ENCODE data around the gene BDH1. TPM values are rescaled to one million over a fixed set of nuclear protein-coding genes. Genes with fewer than 3 reads are reported as not detected.
"Not testable (repeated sequence)": the region's sequence is repeated elsewhere in the genome, so short reads cannot be mapped to it uniquely, and the experiment has no call there.

The BDH1 gene
- total and polyA plus RNA-seq, 5 experiments from 2014 or later: 19.1 to 79.0 (median 30.9) TPM

DNA sequence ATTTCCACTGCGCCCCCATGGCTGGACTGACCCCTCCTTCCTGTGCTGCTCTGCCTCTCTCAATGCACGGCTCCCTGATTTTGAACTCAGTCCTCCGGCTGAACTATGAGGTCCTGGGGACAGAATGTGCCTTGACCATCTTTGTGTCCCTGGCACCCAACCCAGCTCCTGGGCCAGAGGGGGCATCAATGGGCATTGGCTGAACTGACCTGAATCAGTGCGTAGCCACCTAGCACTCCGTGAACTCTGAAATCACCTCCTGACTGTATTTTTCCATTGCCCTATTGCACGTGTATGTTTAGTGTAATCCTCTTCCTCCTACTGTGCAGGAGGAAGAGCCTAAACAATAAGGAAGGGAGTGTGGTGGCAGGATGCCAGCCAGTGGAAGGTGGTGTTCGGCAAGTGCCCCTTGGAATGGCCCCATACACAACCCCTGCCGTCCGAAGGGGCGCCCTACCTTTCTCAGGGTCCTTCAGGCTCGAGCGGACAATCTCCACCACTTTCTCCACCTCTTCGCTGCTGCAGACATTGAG is 33.5 kb downstream of the BDH1 start:
- Mint-ChIP-seq H3K4me1 (peaks cover 3 to 18% (median 9%) of the 10 kb centered on the region in 4 donors), H3K9me3 (peaks cover 0 to 13% (median 4%) of the 10 kb centered on the region in 9 donors), H3K36me3 (peaks cover 0 to 46% (median 5%) of the 10 kb centered on the region in 3 donors), H3K4me3 (no peak overlapping the region), H3K27ac (peak overlapping the region in 6 of 10 donors; percentile 27 to 85 (median 64)), H3K27me3 (no peaks in the 10 kb centered on the region)
- no peak for ATAC-seq
- POLR2A ChIA-PET: no interaction called here
- DNase-seq: no peak

DNA sequence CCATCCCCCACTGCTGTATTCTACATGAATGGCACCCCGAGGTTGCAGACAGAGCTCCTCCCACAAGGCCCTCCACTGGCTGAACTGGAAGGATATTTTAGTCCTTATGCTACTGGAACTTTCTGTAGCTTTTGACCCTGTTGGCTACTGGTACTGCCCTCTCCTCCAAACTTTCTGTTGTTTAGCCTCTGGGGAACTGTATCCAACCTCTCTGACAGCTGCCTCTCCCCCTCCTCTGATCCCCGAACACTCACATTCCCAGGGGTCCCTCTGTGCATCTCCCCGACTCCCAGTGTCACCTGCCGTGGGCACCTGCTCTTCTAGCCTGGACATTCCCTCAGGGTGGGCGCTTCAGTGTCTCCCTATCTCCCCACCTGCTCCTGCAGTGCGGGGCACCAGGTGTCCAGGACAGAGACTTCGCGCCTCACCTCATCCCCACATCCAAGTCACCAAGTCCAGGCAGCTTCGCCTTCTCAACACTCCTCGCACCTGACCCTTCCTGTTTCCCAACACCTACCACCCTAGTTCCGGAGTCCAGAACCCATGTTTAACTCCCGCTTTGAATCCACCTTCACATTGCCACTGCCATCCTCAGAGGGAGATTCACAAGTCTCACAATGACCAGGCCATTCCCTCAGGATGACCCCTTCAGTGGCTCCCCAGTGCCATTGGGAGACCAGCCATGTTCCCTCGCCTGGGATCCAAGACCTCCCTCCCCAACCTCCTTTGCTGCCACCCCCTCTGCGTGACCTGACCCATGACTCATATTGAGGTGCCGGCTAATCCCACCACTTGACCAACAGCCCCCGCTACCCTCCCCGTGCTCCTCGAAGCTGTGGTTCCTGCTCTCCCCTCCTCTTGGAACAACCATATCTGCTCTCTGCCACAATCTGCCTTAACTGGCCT is 34.2 kb downstream of the BDH1 start:
- Mint-ChIP-seq H3K27me3 (no peaks in the 10 kb centered on the region), H3K27ac (peak overlapping the region; percentile 38 to 88 (median 78)), H3K9me3 (peaks cover 0 to 17% (median 4%) of the 10 kb centered on the region in 9 donors), H3K4me3 (no peak overlapping the region), H3K36me3 (peaks cover 0 to 40% (median 7%) of the 10 kb centered on the region in 3 donors), H3K4me1 (peaks cover 8 to 18% (median 16%) of the 10 kb centered on the region in 4 donors)
- DNase-seq (no peak), ATAC-seq (no peak)
- POLR2A ChIA-PET: no interaction called here

DNA sequence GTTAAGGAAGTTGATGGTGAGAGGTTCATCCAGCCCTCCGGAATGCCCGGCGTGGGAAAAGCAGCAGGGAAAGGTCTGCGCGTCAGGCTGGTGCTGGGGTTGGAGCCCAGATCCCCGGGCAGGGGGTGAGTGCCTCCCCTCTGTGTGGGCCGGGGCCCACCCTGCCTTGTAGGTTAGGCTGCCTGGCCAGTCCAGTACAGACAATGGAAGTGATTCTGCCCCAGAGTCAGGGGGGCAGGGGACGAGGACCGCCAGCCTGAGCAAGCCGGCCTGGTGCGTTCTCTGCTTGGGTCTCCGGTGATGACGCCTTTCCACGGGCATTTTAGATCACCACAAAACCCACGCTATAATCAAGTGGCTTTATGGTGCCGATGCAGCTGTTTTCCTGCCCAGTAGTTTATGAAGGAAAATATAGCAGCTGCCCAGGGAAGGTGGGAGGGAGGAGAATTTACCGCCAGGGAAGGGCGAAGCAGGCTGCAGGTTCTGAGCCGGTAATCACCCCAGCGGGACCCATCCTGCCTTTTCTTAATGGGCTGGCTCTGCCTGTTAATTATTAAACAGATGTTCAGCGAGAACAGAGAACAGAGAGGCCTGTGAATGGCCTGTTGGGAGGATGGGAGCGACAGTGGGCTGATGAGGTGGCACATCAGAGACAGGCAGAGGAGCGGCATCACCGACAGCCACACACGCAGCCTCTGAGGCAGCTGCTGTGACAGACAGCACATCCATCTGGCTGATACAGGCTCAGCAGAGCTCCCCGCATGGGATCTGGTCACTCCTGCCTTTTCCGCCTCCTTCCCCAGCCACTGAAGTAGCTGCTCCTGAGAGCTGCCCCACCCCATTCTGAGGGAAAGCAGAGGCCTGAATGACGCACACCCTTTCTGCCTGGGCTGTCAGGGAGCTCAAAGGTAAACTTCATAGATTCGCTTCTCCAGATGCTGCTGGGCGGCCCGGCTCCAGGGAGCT is 35.2 kb downstream of the BDH1 start:
- Mint-ChIP-seq H3K36me3 (peaks cover 5 to 40% (median 8%) of the 10 kb centered on the region in 3 donors), H3K4me3 (no peak overlapping the region), H3K9me3 (peaks cover 0 to 22% (median 4%) of the 10 kb centered on the region in 9 donors), H3K27ac (peak overlapping the region in 6 of 10 donors; percentile 20 to 82 (median 66)), H3K27me3 (no peaks in the 10 kb centered on the region), H3K4me1 (peaks cover 12 to 25% (median 19%) of the 10 kb centered on the region in 4 donors)
- ATAC-seq: no peak
- POLR2A ChIA-PET: no interaction called here
- DNase-seq: no peak

DNA sequence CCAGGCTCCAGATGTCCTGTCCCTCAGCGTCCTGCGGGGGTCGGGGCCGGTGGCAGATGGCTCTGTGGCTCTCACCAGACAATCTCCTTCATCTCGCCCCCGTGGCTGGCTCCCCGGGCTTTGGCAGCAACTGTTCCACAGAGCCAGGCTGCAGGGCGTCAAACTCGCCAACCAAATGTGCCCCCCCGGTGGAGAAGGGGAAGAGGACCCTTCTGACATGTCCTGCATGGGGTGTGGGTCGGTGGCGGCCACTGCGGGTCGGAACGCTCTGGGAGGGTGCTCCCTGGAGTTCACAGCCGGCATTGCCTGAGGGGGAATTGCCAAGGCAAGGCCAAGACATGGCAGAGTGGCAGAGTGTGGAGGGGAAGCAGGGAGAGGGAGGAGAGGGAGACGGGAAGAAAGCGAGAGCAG is 36.0 kb downstream of the BDH1 start:
- Mint-ChIP-seq H3K4me3 (no peak overlapping the region), H3K9me3 (peaks cover 0 to 22% (median 4%) of the 10 kb centered on the region in 9 donors), H3K27me3 (no peaks in the 10 kb centered on the region), H3K36me3 (peaks cover 5 to 43% (median 12%) of the 10 kb centered on the region in 3 donors), H3K27ac (peak overlapping the region in 3 of 10 donors; percentile 50 to 82 (median 70)), H3K4me1 (peaks cover 12 to 28% (median 21%) of the 10 kb centered on the region in 4 donors)
- DNase-seq (no peak), ATAC-seq (no peak)
- POLR2A ChIA-PET: no interaction called here

DNA sequence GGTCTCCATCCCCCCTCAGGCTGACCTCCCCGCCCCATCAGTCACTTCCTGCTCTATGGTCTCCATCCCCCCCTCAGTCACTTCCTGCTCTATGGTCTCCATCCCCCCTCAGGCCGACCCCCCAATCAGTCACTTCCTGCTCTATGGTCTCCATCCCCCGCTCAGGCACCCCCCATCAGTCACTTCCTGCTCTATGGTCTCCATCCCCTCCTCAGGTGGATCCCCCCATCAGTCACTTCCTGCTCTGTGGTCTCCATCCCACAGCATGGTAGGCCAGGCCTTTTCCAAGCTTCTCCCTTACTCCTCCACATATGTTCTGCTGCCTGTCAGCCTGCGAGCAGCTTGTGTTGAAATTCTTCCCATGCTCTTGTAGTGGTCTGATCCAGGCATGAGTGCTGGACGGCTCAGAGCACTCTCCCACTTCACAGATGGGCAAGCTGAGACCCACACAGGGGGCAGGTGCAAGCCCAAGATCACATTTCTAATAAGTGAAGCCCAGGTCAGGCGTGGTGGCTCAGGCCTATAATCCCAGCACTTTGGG is 36.8 kb downstream of the BDH1 start:
- H3K27me3 Mint-ChIP-seq: no peaks in the 10 kb centered on the region
- peak in 4 of 10 donors; percentile 22 to 77 (median 32) for DNase-seq
- H3K9me3 Mint-ChIP-seq: peaks cover 0 to 22% (median 4%) of the 10 kb centered on the region in 9 donors
- peak overlapping the region; percentile 70 to 92 (median 89) for H3K27ac Mint-ChIP-seq
- peaks cover 5 to 47% (median 12%) of the 10 kb centered on the region in 3 donors for H3K36me3 Mint-ChIP-seq
- peak overlapping the region in 2 of 10 donors; percentile 24 to 48 for H3K4me3 Mint-ChIP-seq
- peak; percentile 35 to 44 for ATAC-seq
- POLR2A ChIA-PET: no interaction called here
- H3K4me1 Mint-ChIP-seq: peaks cover 12 to 28% (median 21%) of the 10 kb centered on the region in 4 donors

DNA sequence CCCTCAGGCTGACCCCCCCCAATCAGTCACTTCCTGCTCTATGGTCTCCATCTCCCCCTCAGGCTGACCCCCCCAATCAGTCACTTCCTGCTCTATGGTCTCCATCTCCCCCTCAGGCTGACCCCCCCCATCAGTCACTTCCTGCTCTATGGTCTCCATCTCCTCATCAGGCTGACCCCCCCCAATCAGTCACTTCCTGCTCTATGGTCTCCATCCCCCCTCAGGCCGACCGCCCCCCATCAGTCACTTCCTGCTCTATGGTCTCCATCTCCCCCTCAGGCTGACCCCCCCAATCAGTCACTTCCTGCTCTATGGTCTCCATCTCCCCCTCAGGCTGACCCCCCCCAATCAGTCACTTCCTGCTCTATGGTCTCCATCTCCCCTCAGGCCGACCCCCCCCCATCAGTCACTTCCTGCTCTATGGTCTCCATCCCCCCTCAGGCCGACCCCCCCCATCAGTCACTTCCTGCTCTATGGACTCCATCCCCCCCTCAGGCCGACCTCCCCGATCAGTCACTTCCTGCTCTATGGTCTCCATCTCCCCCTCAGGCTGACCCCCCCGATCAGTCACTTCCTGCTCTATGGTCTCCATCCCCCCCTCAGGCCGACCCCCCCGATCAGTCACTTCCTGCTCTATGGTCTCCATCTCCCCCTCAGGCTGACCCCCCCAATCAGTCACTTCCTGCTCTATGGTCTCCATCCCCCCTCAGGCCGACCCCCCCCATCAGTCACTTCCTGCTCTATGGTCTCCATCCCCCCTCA is 37.7 kb downstream of the BDH1 start:
- peaks cover 12 to 28% (median 21%) of the 10 kb centered on the region in 4 donors for H3K4me1 Mint-ChIP-seq
- H3K27me3 Mint-ChIP-seq, ATAC-seq, POLR2A ChIA-PET, H3K4me3 Mint-ChIP-seq: not testable (repeated sequence)
- DNase-seq: peak in 2 of 10 donors; percentile 21 to 73
- H3K36me3 Mint-ChIP-seq: peaks cover 5 to 47% (median 15%) of the 10 kb centered on the region in 3 donors
- H3K27ac Mint-ChIP-seq: peak overlapping the region in 3 of 10 donors; percentile 18 to 92 (median 38)
- peaks cover 0 to 22% (median 4%) of the 10 kb centered on the region in 9 donors for H3K9me3 Mint-ChIP-seq

DNA sequence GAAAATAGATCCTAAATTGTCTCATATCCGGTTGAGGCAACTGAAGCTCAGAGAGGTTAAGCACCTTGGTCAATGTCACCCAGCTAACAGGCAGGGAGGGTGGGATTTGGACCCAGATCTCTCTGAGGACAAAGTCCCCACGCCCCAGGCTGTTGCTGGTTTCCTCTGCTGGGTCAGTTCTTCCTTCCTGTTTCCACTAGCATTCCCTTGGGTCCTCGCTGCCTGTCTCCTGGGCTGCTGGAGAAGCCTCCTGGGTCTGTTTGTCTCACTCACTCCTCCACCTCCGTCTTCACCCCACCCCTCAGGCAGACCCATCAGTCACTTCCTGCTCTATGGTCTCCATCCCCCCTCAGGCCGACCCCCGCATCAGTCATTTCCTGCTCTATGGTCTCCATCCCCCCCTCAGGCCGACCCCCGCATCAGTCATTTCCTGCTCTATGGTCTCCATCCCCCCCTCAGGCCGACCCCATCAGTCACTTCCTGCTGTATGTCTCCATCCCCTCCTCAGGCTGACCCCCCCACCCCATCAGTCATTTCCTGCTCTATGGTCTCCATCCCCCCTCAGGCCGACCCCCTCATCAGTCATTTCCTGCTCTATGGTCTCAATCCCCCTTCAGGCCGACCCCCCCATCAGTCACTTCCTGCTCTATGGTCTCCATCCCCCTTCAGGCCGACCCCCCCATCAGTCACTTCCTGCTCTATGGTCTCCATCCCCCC is 38.7 kb downstream of the BDH1 start:
- DNase-seq (peak in 5 of 10 donors; percentile 12 to 80 (median 18)), ATAC-seq (peak in 1 of 2 donors; percentile 44)
- Mint-ChIP-seq H3K4me3 (peak overlapping the region in 2 of 10 donors; percentile 12 to 19), H3K27ac (peak overlapping the region; percentile 68 to 94 (median 87)), H3K36me3 (peaks cover 5 to 49% (median 19%) of the 10 kb centered on the region in 3 donors), H3K4me1 (peaks cover 12 to 27% (median 19%) of the 10 kb centered on the region in 4 donors), H3K9me3 (peaks cover 0 to 22% (median 4%) of the 10 kb centered on the region in 9 donors)
- POLR2A ChIA-PET, H3K27me3 Mint-ChIP-seq: not testable (repeated sequence)

DNA sequence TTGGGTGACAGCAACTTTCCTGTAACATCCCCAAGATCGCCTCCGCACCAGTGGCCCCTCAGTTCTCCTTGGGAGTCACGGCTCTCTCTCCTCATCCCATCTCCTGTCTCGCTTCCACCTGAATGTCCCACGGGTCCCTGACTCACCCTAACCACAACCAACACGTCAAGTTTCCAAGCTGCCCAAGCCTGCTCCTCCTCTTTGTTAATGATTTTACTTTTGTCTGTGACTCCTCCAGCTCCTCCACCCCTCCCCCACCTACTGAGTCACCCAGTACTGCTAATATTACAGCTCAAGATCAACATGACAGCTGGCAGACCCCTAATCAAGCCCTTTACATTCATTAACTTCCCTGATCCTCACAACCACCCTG is 39.3 kb downstream of the BDH1 start:
- H3K27ac Mint-ChIP-seq: peak overlapping the region; percentile 13 to 94 (median 86)
- H3K4me3 Mint-ChIP-seq: peak overlapping the region in 1 of 10 donors; percentile 12
- POLR2A ChIA-PET: no interaction called here
- ATAC-seq (no peak), DNase-seq (no peak)
- peaks cover 5 to 49% (median 25%) of the 10 kb centered on the region in 3 donors for H3K36me3 Mint-ChIP-seq
- H3K4me1 Mint-ChIP-seq: peaks cover 12 to 22% (median 17%) of the 10 kb centered on the region in 4 donors
- peaks cover 0 to 22% (median 4%) of the 10 kb centered on the region in 9 donors for H3K9me3 Mint-ChIP-seq
- no peaks in the 10 kb centered on the region for H3K27me3 Mint-ChIP-seq

DNA sequence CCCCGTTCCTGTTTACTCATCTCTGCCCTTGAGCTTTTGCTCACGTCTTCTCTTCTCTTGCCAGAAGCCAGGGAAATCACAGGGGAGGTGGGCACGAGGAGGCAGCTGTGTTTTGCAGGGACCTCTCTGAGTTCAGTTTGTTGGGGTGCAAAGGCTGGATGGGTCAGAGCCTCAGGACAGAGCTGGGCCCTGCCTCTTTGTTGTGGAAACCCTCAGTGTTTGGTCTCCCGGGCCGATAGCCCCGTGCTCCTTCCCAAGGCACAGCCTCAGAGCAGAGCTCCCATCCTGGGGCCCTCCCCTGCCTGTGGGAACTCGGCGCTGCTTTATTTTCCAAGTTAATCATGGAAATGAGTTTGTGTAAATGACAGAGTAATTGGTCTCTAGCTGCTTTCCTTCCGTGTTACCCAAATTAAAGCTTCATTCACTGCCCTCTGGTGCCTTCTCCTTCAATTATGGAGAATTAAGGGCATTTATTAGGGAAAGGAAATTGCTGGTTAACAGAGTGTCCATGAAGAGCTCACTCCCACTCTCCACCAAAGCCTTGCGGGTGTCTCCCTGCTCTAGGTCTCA is 40.9 kb downstream of the BDH1 start:
- ATAC-seq (no peak), DNase-seq (no peak)
- no peaks in the 10 kb centered on the region for H3K27me3 Mint-ChIP-seq
- peaks cover 5 to 45% (median 25%) of the 10 kb centered on the region in 3 donors for H3K36me3 Mint-ChIP-seq
- H3K4me1 Mint-ChIP-seq: peaks cover 14 to 25% (median 20%) of the 10 kb centered on the region in 4 donors
- H3K9me3 Mint-ChIP-seq: peaks cover 0 to 20% (median 4%) of the 10 kb centered on the region in 9 donors
- peak overlapping the region in 5 of 10 donors; percentile 9 to 78 (median 47) for H3K27ac Mint-ChIP-seq
- POLR2A ChIA-PET: no interaction called here
- no peak overlapping the region for H3K4me3 Mint-ChIP-seq

DNA sequence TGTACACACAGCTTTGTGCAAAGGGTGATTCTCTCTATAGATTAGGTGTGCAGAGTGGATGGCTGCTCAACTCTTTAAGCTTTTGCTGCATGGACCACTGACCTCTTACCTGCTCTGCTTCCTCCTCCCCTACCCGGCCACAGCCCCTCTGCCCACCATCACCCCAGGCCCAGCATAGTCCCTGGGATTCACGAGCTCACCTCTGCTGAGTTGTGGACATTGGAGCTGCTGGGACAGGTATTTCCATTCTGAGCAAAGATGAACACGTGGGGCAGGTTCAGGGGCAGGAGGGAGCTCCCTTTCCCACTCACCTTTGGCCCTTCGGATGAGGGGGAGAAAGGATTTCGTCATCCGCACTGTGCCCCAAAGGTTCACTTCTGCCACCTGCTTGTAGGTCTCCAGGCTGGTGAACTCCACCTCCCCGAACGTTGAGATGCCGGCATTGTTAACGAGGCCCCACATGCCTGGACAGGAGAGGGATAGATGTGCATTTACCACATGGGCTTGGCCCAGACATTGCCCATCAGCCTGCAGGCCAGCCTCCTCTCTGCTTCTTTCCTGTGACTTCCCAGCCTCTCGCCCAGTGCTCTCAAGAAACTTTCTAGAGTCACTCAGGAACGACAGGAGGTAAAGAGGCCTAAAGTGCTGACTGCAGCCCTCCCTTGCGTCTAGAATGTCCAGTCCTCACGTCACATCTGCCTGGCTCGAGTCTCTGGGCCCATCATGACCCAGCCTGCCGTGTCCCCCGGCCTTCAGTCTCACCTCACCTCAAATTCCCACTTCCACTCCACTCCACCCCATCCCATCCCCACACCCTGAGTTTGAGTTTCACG is 41.6 kb downstream of the BDH1 start:
- peaks cover 5 to 45% (median 23%) of the 10 kb centered on the region in 3 donors for H3K36me3 Mint-ChIP-seq
- no peak for DNase-seq
- H3K27me3 Mint-ChIP-seq: no peaks in the 10 kb centered on the region
- peaks cover 0 to 20% (median 3%) of the 10 kb centered on the region in 9 donors for H3K9me3 Mint-ChIP-seq
- H3K27ac Mint-ChIP-seq: peak overlapping the region in 5 of 10 donors; percentile 16 to 78 (median 47)
- POLR2A ChIA-PET: no interaction called here
- ATAC-seq: no peak
- H3K4me3 Mint-ChIP-seq: no peak overlapping the region
- peaks cover 14 to 25% (median 22%) of the 10 kb centered on the region in 4 donors for H3K4me1 Mint-ChIP-seq
